ENCODE results near the gene DGKG. TPM values are rescaled to one million over a fixed set of nuclear protein-coding genes. Genes with fewer than 3 reads are reported as not detected.

Gene DGKG
- total RNA-seq, 2 experiments from 2014 or later: not detected

DNA sequence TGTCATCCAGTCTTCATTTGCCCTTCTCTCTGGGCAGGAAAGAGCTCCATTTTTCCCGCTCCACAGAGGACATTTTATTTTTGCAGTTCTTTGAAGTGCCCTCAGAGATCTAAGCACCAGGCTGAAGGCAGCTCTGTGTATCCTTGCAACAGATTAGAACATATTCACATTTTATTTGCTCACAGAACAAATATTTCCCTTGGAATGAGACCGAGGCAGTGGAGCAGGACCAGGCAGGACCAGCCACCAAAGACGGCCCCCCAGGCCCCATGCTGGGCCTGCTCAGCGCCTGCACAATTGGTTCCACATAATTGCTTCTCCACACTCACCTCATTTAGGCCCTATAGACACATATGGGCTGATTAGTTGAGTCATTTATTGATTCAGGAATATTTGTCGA is 237.4 kb downstream of the DGKG start:
- no peaks in the 10 kb centered on the region for H3K9me3 ChIP-seq (ENCODE audit: control insufficient read depth in 1 of 2, insufficient read depth in 1 of 2, low read length in 2 of 2)
- H3K27me3 Mint-ChIP-seq: peaks cover 34% of the 10 kb centered on the region
- no peaks in the 10 kb centered on the region for H3K36me3 ChIP-seq (ENCODE audit: insufficient read depth, low read length)
- H3K9me3 Mint-ChIP-seq: no peaks in the 10 kb centered on the region
- H3K4me1 Mint-ChIP-seq (ENCODE audit: low read depth): no peaks in the 10 kb centered on the region
- no peak overlapping the region for H3K4me3 ChIP-seq (ENCODE audit: low read length)
- no peak overlapping the region for H3K27ac ChIP-seq (ENCODE audit: low read depth in 1 of 2, low read length in 2 of 2)
- no peak for ATAC-seq (ENCODE audit: poor library complexity)
- no peaks in the 10 kb centered on the region for H3K4me1 ChIP-seq (ENCODE audit: insufficient read depth, low read length)
- ChIA-PET CTCF (no interaction called here), POLR2A (no interaction called here)
- TF ChIP-seq, protein P1, sequence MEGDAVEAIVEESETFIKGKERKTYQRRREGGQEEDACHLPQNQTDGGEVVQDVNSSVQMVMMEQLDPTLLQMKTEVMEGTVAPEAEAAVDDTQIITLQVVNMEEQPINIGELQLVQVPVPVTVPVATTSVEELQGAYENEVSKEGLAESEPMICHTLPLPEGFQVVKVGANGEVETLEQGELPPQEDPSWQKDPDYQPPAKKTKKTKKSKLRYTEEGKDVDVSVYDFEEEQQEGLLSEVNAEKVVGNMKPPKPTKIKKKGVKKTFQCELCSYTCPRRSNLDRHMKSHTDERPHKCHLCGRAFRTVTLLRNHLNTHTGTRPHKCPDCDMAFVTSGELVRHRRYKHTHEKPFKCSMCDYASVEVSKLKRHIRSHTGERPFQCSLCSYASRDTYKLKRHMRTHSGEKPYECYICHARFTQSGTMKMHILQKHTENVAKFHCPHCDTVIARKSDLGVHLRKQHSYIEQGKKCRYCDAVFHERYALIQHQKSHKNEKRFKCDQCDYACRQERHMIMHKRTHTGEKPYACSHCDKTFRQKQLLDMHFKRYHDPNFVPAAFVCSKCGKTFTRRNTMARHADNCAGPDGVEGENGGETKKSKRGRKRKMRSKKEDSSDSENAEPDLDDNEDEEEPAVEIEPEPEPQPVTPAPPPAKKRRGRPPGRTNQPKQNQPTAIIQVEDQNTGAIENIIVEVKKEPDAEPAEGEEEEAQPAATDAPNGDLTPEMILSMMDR (IDR thresholded peaks at IDR 0.05): no peak
- intact Hi-C loops (cut with DNase I, micrococcal nuclease): no loop called here
- H3K27ac Mint-ChIP-seq: no peak overlapping the region
- peaks cover 5 to 18% of the 10 kb centered on the region in 2 experiments for H3K27me3 ChIP-seq (ENCODE audit: control insufficient read depth in 1 of 2, insufficient read depth in 2 of 2, low read length in 2 of 2)
- no peak for DNase-seq
- H3K36me3 Mint-ChIP-seq (ENCODE audit: low read depth): no peaks in the 10 kb centered on the region
- no peak overlapping the region for H3K4me3 Mint-ChIP-seq

DNA sequence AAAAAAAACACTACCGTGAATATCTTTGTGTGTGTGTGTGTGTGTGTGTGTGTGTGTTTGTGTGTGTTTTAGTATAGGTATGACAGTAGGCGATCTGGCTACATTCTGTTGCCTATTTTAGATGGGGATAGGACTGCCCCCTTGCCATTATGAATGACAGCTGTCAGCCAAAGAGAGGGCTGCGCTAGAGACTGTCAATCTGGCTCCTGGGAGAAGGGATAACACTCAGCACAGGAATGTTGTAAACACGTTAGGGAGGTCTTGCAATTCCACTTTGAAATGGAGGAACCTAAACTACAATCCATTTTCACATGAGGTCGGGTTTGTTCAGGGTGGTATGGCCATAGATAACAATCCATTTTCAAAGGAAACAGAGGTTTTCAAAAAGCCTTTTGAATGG is 239.0 kb downstream of the DGKG start:
- ATAC-seq (ENCODE audit: poor library complexity): no peak
- CTCF ChIA-PET: no interaction called here
- POLR2A ChIA-PET: no interaction called here
- DNase-seq: no peak
- Mint-ChIP-seq H3K4me3 (no peak overlapping the region), H3K4me1 (ENCODE audit: low read depth) (no peaks in the 10 kb centered on the region), H3K9me3 (no peaks in the 10 kb centered on the region), H3K27me3 (peaks cover 49% of the 10 kb centered on the region), H3K36me3 (ENCODE audit: low read depth) (no peaks in the 10 kb centered on the region), H3K27ac (no peak overlapping the region)
- Histone ChIP-seq H3K27ac (ENCODE audit: low read depth in 1 of 2, low read length in 2 of 2) (no peak overlapping the region), H3K4me3 (ENCODE audit: low read length) (no peak overlapping the region), H3K27me3 (ENCODE audit: control insufficient read depth in 1 of 2, insufficient read depth in 2 of 2, low read length in 2 of 2) (peaks cover 8 to 31% of the 10 kb centered on the region in 2 experiments), H3K9me3 (ENCODE audit: control insufficient read depth in 1 of 2, insufficient read depth in 1 of 2, low read length in 2 of 2) (no peaks in the 10 kb centered on the region), H3K4me1 (ENCODE audit: insufficient read depth, low read length) (no peaks in the 10 kb centered on the region), H3K36me3 (ENCODE audit: insufficient read depth, low read length) (no peaks in the 10 kb centered on the region)
- intact Hi-C loops (cut with DNase I, micrococcal nuclease): no loop called here
- TF ChIP-seq, protein P1 (IDR thresholded peaks at IDR 0.05): no peak

DNA sequence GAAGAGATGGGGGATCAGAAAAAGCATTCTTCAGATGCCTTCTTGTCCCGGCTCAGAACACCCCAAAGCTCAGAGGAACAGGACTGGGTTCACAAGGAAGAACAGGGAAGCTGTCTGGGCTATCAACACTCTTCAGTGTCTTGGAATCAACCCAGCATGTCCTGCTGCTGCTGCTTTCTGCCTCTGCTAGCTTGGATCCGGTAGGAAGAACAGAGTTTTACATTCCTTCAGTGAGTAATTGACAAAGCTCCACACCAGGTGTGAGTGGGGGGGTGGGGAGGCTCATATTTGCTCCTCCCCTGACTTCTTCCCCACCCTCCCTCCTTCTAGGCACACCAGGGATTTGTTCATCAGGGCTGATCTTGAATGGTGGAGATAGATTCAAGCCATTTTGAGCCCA is 240.1 kb downstream of the DGKG start:
- Histone ChIP-seq H3K36me3 (ENCODE audit: insufficient read depth, low read length) (no peaks in the 10 kb centered on the region), H3K9me3 (ENCODE audit: control insufficient read depth in 1 of 2, insufficient read depth in 1 of 2, low read length in 2 of 2) (no peaks in the 10 kb centered on the region), H3K4me1 (ENCODE audit: insufficient read depth, low read length) (no peaks in the 10 kb centered on the region), H3K27ac (ENCODE audit: low read depth in 1 of 2, low read length in 2 of 2) (no peak overlapping the region), H3K4me3 (ENCODE audit: low read length) (no peak overlapping the region), H3K27me3 (ENCODE audit: control insufficient read depth in 1 of 2, insufficient read depth in 2 of 2, low read length in 2 of 2) (peaks cover 8 to 37% of the 10 kb centered on the region in 2 experiments)
- Mint-ChIP-seq H3K36me3 (ENCODE audit: low read depth) (no peaks in the 10 kb centered on the region), H3K27me3 (peaks cover 57% of the 10 kb centered on the region), H3K9me3 (no peaks in the 10 kb centered on the region), H3K27ac (no peak overlapping the region), H3K4me1 (ENCODE audit: low read depth) (no peaks in the 10 kb centered on the region), H3K4me3 (no peak overlapping the region)
- TF ChIP-seq, protein P1 (IDR thresholded peaks at IDR 0.05): no peak
- DNase-seq: no peak
- ATAC-seq (ENCODE audit: poor library complexity): no peak
- ChIA-PET POLR2A (no interaction called here), CTCF (no interaction called here)
- intact Hi-C loops (cut with DNase I, micrococcal nuclease): no loop called here
